H1 (cell line): ENCODE results near the gene KLHL1. TPM values are rescaled to one million over a fixed set of nuclear protein-coding genes. Genes with fewer than 3 reads are reported as not detected.

Experiments
- CTCF ChIA-PET: fragments of 300-600 bp; sonication (Branson Sonifier 250); formaldehyde crosslinking; loops from one replicate; lab custom pipeline; 2021; ENCODE audit not compliant: partially characterized antibody; lab: Charles Lee
- POLR2A ChIA-PET: fragments of 300-600 bp; sonication (Branson Sonifier 250); formaldehyde crosslinking; loops from one replicate; lab custom pipeline; 2021; ENCODE audit warnings: inconsistent platforms; ENCODE audit not compliant: partially characterized antibody; lab: Charles Lee
- DNase-seq, 2 experiments: peaks; one replicate each; pipeline versions ENCODE4 v3.0.0 to v3.0.0-alpha.2; 2010 to 2022; ENCODE audit warnings: low spot score in 2 of 2, low read depth in 1 of 2, mixed read lengths in 1 of 2
- FAIRE-seq: peaks from 2 replicates; lab custom pipeline; 2011; peaks lifted over from hg19 to GRCh38; lab: Jason Lieb, UNC
- H2AFZ ChIP-seq: 2 replicates; pipeline ENCODE4 v1.8.1; 2012; ENCODE audit warnings: low read length, inconsistent platforms
- H2AK5ac ChIP-seq: 2 replicates; pipeline ENCODE4 v1.6.1; 2013; ENCODE audit warnings: low read depth, low read length
- H2BK120ac ChIP-seq: replicated peaks from 2 replicates; pipeline ENCODE3; 2013; ENCODE audit warnings: low read depth, low read length, inconsistent platforms
- H2BK12ac ChIP-seq: 2 replicates; pipeline ENCODE4 v1.6.1; 2013; ENCODE audit warnings: low read depth, low read length
- H2BK15ac ChIP-seq: 2 replicates; pipeline ENCODE4 v1.6.1; 2013; ENCODE audit warnings: low read length
- H2BK20ac ChIP-seq: 2 replicates; pipeline ENCODE4 v1.6.1; 2013; ENCODE audit warnings: low read length
- H2BK5ac ChIP-seq: 2 replicates; pipeline ENCODE4 v1.6.1; 2013; ENCODE audit warnings: low read depth, low read length
- H3K14ac ChIP-seq: 2 replicates; pipeline ENCODE4 v1.6.1; 2013; ENCODE audit warnings: inconsistent platforms; ENCODE audit not compliant: insufficient read length
- H3K18ac ChIP-seq: 2 replicates; pipeline ENCODE4 v1.6.1; 2013; ENCODE audit warnings: low read length; ENCODE audit errors: extremely low read depth
- H3K23ac ChIP-seq: 2 replicates; pipeline ENCODE4 v1.6.1; 2013; ENCODE audit warnings: inconsistent platforms; ENCODE audit not compliant: insufficient read length
- H3K23me2 ChIP-seq: 2 replicates; pipeline ENCODE4 v1.6.1; 2013; ENCODE audit warnings: low read depth, low read length
- H3K27ac ChIP-seq: 2 replicates; pipeline ENCODE4 v1.6.1; 2011; ENCODE audit warnings: low read depth, low read length, inconsistent platforms
- H3K27me3 ChIP-seq, 4 experiments: replicated peaks in 1 of 4; 1 replicate in 1 of 4; 2 replicates in 3 of 4; pipeline versions ENCODE4 v1.6.1 to v1.8.1; 2011 to 2013; ENCODE audit warnings: low read length in 3 of 4, mild to moderate bottlenecking in 3 of 4, inconsistent platforms in 2 of 4, mixed read lengths in 2 of 4, moderate library complexity in 1 of 4; ENCODE audit not compliant: control insufficient read depth in 3 of 4, insufficient read depth in 3 of 4; ENCODE audit errors: extremely low read depth in 1 of 4
- H3K36me3 ChIP-seq, 4 experiments: 2 replicates each; pipeline versions ENCODE4 v1.6.1 to v1.8.1; 2011 to 2013; ENCODE audit warnings: mild to moderate bottlenecking in 4 of 4, low read length in 3 of 4, moderate library complexity in 2 of 4, control low read depth in 1 of 4, inconsistent platforms in 1 of 4; ENCODE audit not compliant: insufficient read depth in 4 of 4, control insufficient read depth in 2 of 4
- H3K4ac ChIP-seq: replicated peaks from 2 replicates; pipeline ENCODE3; 2013; ENCODE audit warnings: low read length, low read depth, mixed read lengths, inconsistent platforms; ENCODE audit not compliant: insufficient read length
- H3K4me1 ChIP-seq, 4 experiments: replicated peaks in 1 of 4; 1 replicate in 1 of 4; 2 replicates in 3 of 4; pipeline versions ENCODE4 v1.6.1 to v1.8.1; 2011 to 2013; ENCODE audit warnings: low read length in 3 of 4, inconsistent platforms in 2 of 4, mixed read lengths in 1 of 4; ENCODE audit not compliant: insufficient read depth in 4 of 4, control insufficient read depth in 3 of 4
- H3K4me2 ChIP-seq, 2 experiments: 2 replicates each; pipeline versions ENCODE4 v1.6.1 to v1.8.1; 2011 to 2013; ENCODE audit warnings: low read depth in 2 of 2, low read length in 2 of 2, control low read depth in 1 of 2, inconsistent platforms in 1 of 2, mild to moderate bottlenecking in 1 of 2; ENCODE audit not compliant: insufficient read depth in 1 of 2
- H3K4me3 ChIP-seq, 4 experiments: fragments of 200-600, 300-600 bp in 1 of 4; sonication (generic), shearing (Covaris generic), sonication (Bioruptor Twin) in 1 of 4; 2 replicates each; pipeline versions ENCODE4 v1.5.1 to v1.8.1; 2011 to 2016; ENCODE audit warnings: low read length in 4 of 4, low read depth in 3 of 4, control low read depth in 2 of 4, inconsistent platforms in 2 of 4, mild to moderate bottlenecking in 2 of 4, mixed read lengths in 1 of 4, moderate library complexity in 1 of 4; ENCODE audit not compliant: insufficient read depth in 2 of 4; ENCODE audit errors: extremely low read depth in 1 of 4
- H3K56ac ChIP-seq: replicated peaks from 2 replicates; pipeline ENCODE3; 2013; ENCODE audit warnings: low read depth, mild to moderate bottlenecking, mixed read lengths, low read length, inconsistent platforms; ENCODE audit not compliant: insufficient read length
- H3K79me1 ChIP-seq: 2 replicates; pipeline ENCODE4 v1.6.1; 2013; ENCODE audit warnings: low read depth, low read length, control low read depth
- H3K79me2 ChIP-seq, 2 experiments: 2 replicates each; pipeline versions ENCODE4 v1.6.1 to v1.8.1; 2012 to 2013; ENCODE audit warnings: low read length in 2 of 2, mild to moderate bottlenecking in 2 of 2, inconsistent platforms in 1 of 2; ENCODE audit not compliant: insufficient read depth in 2 of 2, control insufficient read depth in 1 of 2
- H3K9ac ChIP-seq, 4 experiments: replicated peaks in 1 of 4; 1 replicate in 1 of 4; 2 replicates in 3 of 4; pipeline versions ENCODE4 v1.6.1 to v1.8.1; 2011 to 2013; ENCODE audit warnings: low read depth in 3 of 4, low read length in 3 of 4, control low read depth in 2 of 4, mild to moderate bottlenecking in 2 of 4, moderate library complexity in 2 of 4, inconsistent platforms in 1 of 4; ENCODE audit errors: extremely low read depth in 1 of 4
- H3K9me3 ChIP-seq, 2 experiments: 2 replicates each; pipeline versions ENCODE4 v1.6.1 to v1.8.1; 2012 to 2013; ENCODE audit warnings: mild to moderate bottlenecking in 2 of 2, moderate library complexity in 2 of 2, control low read depth in 1 of 2, inconsistent platforms in 1 of 2, low read depth in 1 of 2, low read length in 1 of 2, mixed read lengths in 1 of 2; ENCODE audit not compliant: insufficient read depth in 2 of 2
- H4K20me1 ChIP-seq, 2 experiments: replicated peaks in 1 of 2; 2 replicates each; pipeline versions ENCODE3 to v1.8.1; 2011 to 2013; ENCODE audit warnings: inconsistent platforms in 2 of 2, low read length in 2 of 2, mild to moderate bottlenecking in 1 of 2; ENCODE audit not compliant: insufficient read depth in 2 of 2, control insufficient read depth in 1 of 2
- H4K5ac ChIP-seq: 2 replicates; pipeline ENCODE4 v1.6.1; 2013; ENCODE audit warnings: low read length, low read depth, mixed read lengths, inconsistent platforms; ENCODE audit not compliant: insufficient read length
- H4K8ac ChIP-seq: 2 replicates; pipeline ENCODE4 v1.8.0; 2013; ENCODE audit warnings: mild to moderate bottlenecking, moderate library complexity, low read length, inconsistent platforms; ENCODE audit not compliant: insufficient read depth; ENCODE audit errors: extremely low read depth
- H4K91ac ChIP-seq: replicated peaks from 2 replicates; pipeline ENCODE3; 2013; ENCODE audit warnings: low read length, mixed read lengths, inconsistent platforms; ENCODE audit not compliant: insufficient read length
- ASH2L ChIP-seq: fragments of 200-600, 300-600 bp; sonication (generic); IDR thresholded peaks from one replicate; pipeline ENCODE4 v1.7.1; 2017; ENCODE audit warnings: low read length
- BACH1 ChIP-seq: IDR thresholded peaks from 2 replicates; pipeline ENCODE4 v1.6.1; 2012; ENCODE audit warnings: low read length, improper control_type of control experiment
- CEBPB ChIP-seq: IDR thresholded peaks from 2 replicates; pipeline ENCODE4 v1.6.1; 2012; ENCODE audit warnings: low read depth, low read length
- JUND ChIP-seq: IDR thresholded peaks from 2 replicates; pipeline ENCODE4 v1.6.1; 2011; ENCODE audit warnings: mild to moderate bottlenecking, improper control_type of control experiment, low read length
- SAP30 ChIP-seq: fragments of 300-600 bp; sonication (generic); IDR thresholded peaks from 2 replicates; pipeline ENCODE4 v1.7.1; 2012; ENCODE audit warnings: low read length, moderate library complexity, mild to moderate bottlenecking, inconsistent platforms; ENCODE audit not compliant: insufficient read depth, insufficient replicate concordance
- TAF7 ChIP-seq: optimal IDR thresholded peaks from 2 replicates; pipeline ENCODE3; 2011; ENCODE audit warnings: low read depth, mild to moderate bottlenecking, inconsistent platforms, low read length, moderate library complexity, borderline replicate concordance
- WGBS, 2 experiments: shearing (Covaris generic) in 1 of 2; methylation state at CpG; one replicate each; pipeline versions ENCODE4 v1.1.6 to v1.1.7; 2013 to 2015; ENCODE audit warnings: low lambda C conversion rate in 2 of 2, mixed read lengths in 2 of 2, inconsistent platforms in 1 of 2, low coverage in 1 of 2, missing lambda C conversion rate in 1 of 2; ENCODE audit not compliant: insufficient replicate concordance in 2 of 2, insufficient coverage in 1 of 2, insufficient read length in 1 of 2; ENCODE audit errors: extremely low coverage in 1 of 2, missing lambda C conversion rate in 1 of 2; 5-methylcytosine and 5-hydroxymethylcytosine counted together
- polyA plus RNA-seq, 7 experiments: library from polyadenylated mRNA; depleted of rRNA in 3 of 7; stranded (reverse) in 5 of 7; unstranded in 2 of 7; fragments of >200 nt in 5 of 7; fragments of 200-250 nt in 2 of 7; gene quantifications; 1 replicate in 5 of 7; 2 replicates in 1 of 7; 4 replicates in 1 of 7; pipeline versions ENCODE4 v1.2.1 to v1.2.3, GENCODE V29; 2011 to 2013; ENCODE audit warnings: missing spikeins in 2 of 7, mixed read lengths in 2 of 7
- total RNA-seq: library from RNA; stranded (reverse); fragmentation: NEBNext Ultra II Directional; extraction: Animal tissue kit (Norgen Biotek cat#: 25700); gene quantifications from 2 replicates; pipeline ENCODE4 v1.2.1, GENCODE V29; 2021
- TF ChIP-seq, protein P1 (sequence below): IDR thresholded peaks from 2 replicates; pipeline ENCODE4 v1.6.1; 2011; ENCODE audit warnings: low read length, improper control_type of control experiment

The KLHL1 gene
- total and polyA plus RNA-seq, 2 of the 8 experiments (the other 6 are each of a cell fraction or from before 2014, with no cell fraction given): not detected

- Histone ChIP-seq H3K79me1 (no peaks in the 10 kb centered on the region), H3K27ac (no peak overlapping the region), H3K23ac (no peak overlapping the region), H2BK20ac (no peak overlapping the region), H3K18ac (no peak overlapping the region), H2AK5ac (no peak overlapping the region), H2BK120ac (no peak overlapping the region), H2BK15ac (no peak overlapping the region), H3K36me3 (no peaks in the 10 kb centered on the region), H3K79me2 (no peaks in the 10 kb centered on the region), H3K4ac (no peak overlapping the region), H4K91ac (no peak overlapping the region), H4K8ac (no peak overlapping the region), H4K20me1 (no peaks in the 10 kb centered on the region), H3K14ac (no peak overlapping the region), H3K27me3 (no peaks in the 10 kb centered on the region), H3K9ac (no peak overlapping the region), H3K23me2 (no peaks in the 10 kb centered on the region), H4K5ac (no peak overlapping the region), H2BK12ac (no peak overlapping the region), H3K9me3 (no peaks in the 10 kb centered on the region), H3K4me3 (no peak overlapping the region), H3K56ac (no peak overlapping the region), H3K4me2 (no peak overlapping the region), H2AFZ (peak overlapping the region; percentile 86), H2BK5ac (no peak overlapping the region), H3K4me1 (no peaks in the 10 kb centered on the region)
- FAIRE-seq (no peak), DNase-seq (peak in 1 of 2 experiments; percentile 1)
- POLR2A ChIA-PET: no interaction called here
- CTCF ChIA-PET: no interaction called here
- 76% methylated on average over 2 of the region's 2 CpGs; no CpG with 5 or more reads in 1 of the 2 experiments for WGBS, 2 experiments
- TF ChIP-seq BACH1 (no peak), CEBPB (no peak), ASH2L (no peak), SAP30 (no peak), JUND (no peak), TAF7 (no peak)
- TF ChIP-seq, protein P1, sequence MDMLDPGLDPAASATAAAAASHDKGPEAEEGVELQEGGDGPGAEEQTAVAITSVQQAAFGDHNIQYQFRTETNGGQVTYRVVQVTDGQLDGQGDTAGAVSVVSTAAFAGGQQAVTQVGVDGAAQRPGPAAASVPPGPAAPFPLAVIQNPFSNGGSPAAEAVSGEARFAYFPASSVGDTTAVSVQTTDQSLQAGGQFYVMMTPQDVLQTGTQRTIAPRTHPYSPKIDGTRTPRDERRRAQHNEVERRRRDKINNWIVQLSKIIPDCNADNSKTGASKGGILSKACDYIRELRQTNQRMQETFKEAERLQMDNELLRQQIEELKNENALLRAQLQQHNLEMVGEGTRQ: no peak
Measured at GRCh38 chr13:69970520-69970919, 137.7 kb downstream of the KLHL1 start.
